SH-SY5Y (cell line): ENCODE results near the gene SH3GL3.

Experiments
- GATA2 ChIP-seq: IDR thresholded peaks from 2 replicates; pipeline ENCODE4 v1.6.1; 2011; ENCODE audit warnings: mild to moderate bottlenecking, low read depth, low read length
- GATA3 ChIP-seq: IDR thresholded peaks from 2 replicates; pipeline ENCODE4 v1.6.1; 2011; ENCODE audit warnings: low read depth, mild to moderate bottlenecking, low read length, moderate library complexity

The SH3GL3 gene, protein sequence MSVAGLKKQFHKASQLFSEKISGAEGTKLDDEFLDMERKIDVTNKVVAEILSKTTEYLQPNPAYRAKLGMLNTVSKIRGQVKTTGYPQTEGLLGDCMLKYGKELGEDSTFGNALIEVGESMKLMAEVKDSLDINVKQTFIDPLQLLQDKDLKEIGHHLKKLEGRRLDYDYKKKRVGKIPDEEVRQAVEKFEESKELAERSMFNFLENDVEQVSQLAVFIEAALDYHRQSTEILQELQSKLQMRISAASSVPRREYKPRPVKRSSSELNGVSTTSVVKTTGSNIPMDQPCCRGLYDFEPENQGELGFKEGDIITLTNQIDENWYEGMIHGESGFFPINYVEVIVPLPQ

GRCh38 chr15:83446904-83447709 is at the start of gene SH3GL3:
SH3GL3 (plus strand) TSS chr15:83447341; CDS start chr15:83447534, 193 bp downstream.
- TF ChIP-seq GATA2 (peak; percentile 23; the same call in 1 of the 2 replicates), GATA3 (no peak)

GRCh38 chr15:83398626-83399025 is 48.5 kb upstream of the SH3GL3 start:
- TF ChIP-seq GATA3: no peak

- no peak for TF ChIP-seq GATA3
- TF ChIP-seq GATA2: no peak
Observed at GRCh38 chr15:83404121-83404520, 43.0 kb upstream of the SH3GL3 start.

- TF ChIP-seq GATA3 (no peak), GATA2 (0 out of 2 replicates have a peak, but pooled peaks have one; percentile 10)
Observed at GRCh38 chr15:83410532-83410931, 36.6 kb upstream of the SH3GL3 start.

- TF ChIP-seq GATA3: no peak
- TF ChIP-seq GATA2: no peak
Observed at GRCh38 chr15:83413054-83413719, 34.0 kb upstream of the SH3GL3 start.

- TF ChIP-seq GATA3 (no peak), GATA2 (no peak)
Observed at GRCh38 chr15:83422081-83422480, 25.1 kb upstream of the SH3GL3 start.

DNA sequence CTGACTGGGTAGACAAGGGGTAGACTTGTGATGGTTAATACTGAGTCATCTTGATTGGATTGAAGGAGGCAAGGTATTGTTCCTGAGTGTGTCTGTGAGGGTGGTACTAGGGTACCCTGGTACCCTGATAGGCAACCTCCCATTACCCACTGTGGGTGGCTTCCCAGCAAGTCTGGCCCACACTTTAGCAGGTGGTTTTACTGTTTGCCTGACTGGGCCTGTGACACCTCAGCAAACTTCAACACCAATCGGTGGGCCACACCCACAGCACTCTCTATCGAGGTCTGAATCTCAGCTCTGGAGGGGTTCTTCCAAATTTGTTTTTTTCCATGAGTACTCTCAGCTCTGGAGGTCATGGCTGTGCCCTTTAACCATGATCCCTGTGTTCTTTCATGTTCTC is 24.6 kb upstream of the SH3GL3 start:
- no peak for TF ChIP-seq GATA3
- no peak for TF ChIP-seq GATA2

DNA sequence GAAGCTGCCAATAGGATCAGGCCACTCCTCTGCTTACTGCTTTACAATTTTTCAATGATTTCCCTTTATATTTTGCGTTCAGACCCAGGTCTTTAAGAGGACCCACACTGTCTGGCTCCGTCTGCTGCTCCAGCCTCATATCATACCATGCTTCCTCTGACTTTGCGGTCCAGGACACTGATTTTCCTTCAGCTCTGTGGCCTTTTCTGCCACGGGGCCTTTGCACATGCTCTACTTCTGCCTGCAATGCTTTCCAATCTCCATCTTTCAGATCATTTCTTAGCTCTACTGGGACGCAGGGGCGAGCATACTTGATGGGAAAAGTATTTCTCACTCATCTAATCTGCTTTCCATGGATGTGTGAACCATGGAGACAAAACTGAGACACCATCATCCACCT is 23.0 kb upstream of the SH3GL3 start:
- TF ChIP-seq GATA2 (no peak), GATA3 (no peak)

GRCh38 chr15:83430441-83430840 is 16.7 kb upstream of the SH3GL3 start:
- TF ChIP-seq GATA2 (no peak), GATA3 (no peak)

- TF ChIP-seq GATA3 (no peak), GATA2 (no peak)
Observed at GRCh38 chr15:83431521-83431920, 15.6 kb upstream of the SH3GL3 start.

- TF ChIP-seq GATA3: no peak
- no peak for TF ChIP-seq GATA2
Observed at GRCh38 chr15:83435202-83435601, 11.9 kb upstream of the SH3GL3 start.

GRCh38 chr15:83435782-83436181 is 11.4 kb upstream of the SH3GL3 start:
- no peak for TF ChIP-seq GATA3
- TF ChIP-seq GATA2: no peak

GRCh38 chr15:83436513-83437158 is 10.5 kb upstream of the SH3GL3 start:
- no peak for TF ChIP-seq GATA2
- TF ChIP-seq GATA3: no peak

DNA sequence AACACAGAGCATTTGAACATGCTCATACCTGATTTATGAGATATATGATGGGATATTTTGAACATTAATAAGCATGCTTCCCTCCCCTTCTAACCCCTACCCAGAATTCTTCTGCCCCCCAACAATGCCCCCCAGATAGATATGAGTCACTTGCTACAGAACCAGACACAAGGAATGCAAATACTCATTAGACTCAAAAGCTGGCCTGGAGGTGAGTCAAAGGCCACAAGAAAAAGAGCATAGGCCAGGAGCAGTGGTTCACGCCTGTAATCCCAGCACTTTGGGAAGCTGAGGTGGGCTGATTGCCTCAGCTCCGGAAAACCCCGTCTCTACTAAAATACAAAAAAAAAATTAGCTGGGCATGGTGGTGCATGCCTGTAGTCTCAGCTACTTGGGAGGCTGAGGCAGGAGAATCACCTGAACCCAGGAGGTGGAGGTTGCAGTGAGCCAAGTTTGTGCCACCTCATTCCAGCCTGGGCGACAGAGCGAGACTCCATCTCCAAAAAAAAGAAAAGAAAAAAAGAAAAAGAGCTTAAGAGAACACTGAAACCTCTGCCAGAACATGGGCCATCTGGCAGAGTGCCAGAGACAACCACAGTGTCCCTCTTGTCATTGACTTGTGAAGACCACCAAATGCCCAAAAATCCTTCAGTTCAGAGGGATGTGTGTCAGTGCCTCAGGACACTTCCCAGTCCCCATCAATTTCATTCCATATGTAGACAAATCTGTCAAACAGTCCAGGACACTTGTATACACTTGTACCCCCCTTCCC is 3.9 kb upstream of the SH3GL3 start:
- TF ChIP-seq GATA3: no peak
- TF ChIP-seq GATA2: no peak
